Muscle of leg (tissue), 11 donors: ENCODE data around the gene ATG9A. TPM values are rescaled to one million over a fixed set of nuclear protein-coding genes. Genes with fewer than 3 reads are reported as not detected.
"Not testable (repeated sequence)": the region's sequence is repeated elsewhere in the genome, so short reads cannot be mapped to it uniquely, and the experiment has no call there.

Experiments
- DNase-seq: peaks from one replicate; pipeline ENCODE4 v3.0.0; 2013
- H3K27ac ChIP-seq: one replicate; pipeline ENCODE4 v1.5.1; 2013; ENCODE audit warnings: mild to moderate bottlenecking, low read length, control low read depth
- H3K27me3 ChIP-seq: one replicate; pipeline ENCODE4 v1.6.1; 2013; ENCODE audit warnings: low read length; ENCODE audit not compliant: control insufficient read depth, insufficient read depth
- H3K36me3 ChIP-seq: one replicate; pipeline ENCODE4 v1.6.1; 2013; ENCODE audit warnings: low read length; ENCODE audit not compliant: control insufficient read depth, insufficient read depth
- H3K4me1 ChIP-seq: one replicate; pipeline ENCODE4 v1.6.1; 2013; ENCODE audit warnings: low read length; ENCODE audit not compliant: control insufficient read depth, insufficient read depth
- H3K4me3 ChIP-seq: one replicate; pipeline ENCODE4 v1.5.1; 2013; ENCODE audit warnings: low read length, control low read depth
- H3K9me3 ChIP-seq: replicated peaks from 2 replicates; pipeline ENCODE4 v1.6.1; 2013; ENCODE audit warnings: low read depth, low read length; ENCODE audit not compliant: control insufficient read depth
- WGBS: methylation state at CpG from one replicate; pipeline ENCODE4 v1.1.5; 2013; ENCODE audit warnings: missing lambda C conversion rate; ENCODE audit not compliant: insufficient coverage; 5-methylcytosine and 5-hydroxymethylcytosine counted together
- polyA plus RNA-seq, 8 donors: library from polyadenylated mRNA; unstranded; fragments of 120-200 nt; gene quantifications; one replicate each; pipeline versions ENCODE4 v1.2.1 to v1.2.3, GENCODE V29; 2013; ENCODE audit warnings: inconsistent platforms in 1 of 8, low replicate concordance in 1 of 8; ENCODE audit not compliant: insufficient read length in 8 of 8, insufficient read depth in 1 of 8
- total RNA-seq: library from RNA; stranded (reverse); fragments of 120-200 nt; gene quantifications from one replicate; pipeline ENCODE4 v1.2.4, GENCODE V29; 2013

Gene ATG9A
- total and polyA plus RNA-seq, 9 donors = 13.7 to 35.1 (median 32.0) TPM

- Histone ChIP-seq H3K27me3 (no peaks in the 10 kb centered on the region), H3K27ac (peak overlapping the region; percentile 99), H3K9me3 (no peaks in the 10 kb centered on the region), H3K4me3 (no peak overlapping the region), H3K36me3 (peaks cover 43% of the 10 kb centered on the region), H3K4me1 (peaks cover 22% of the 10 kb centered on the region)
- 68% methylated on average over 9 of the region's 17 CpGs for WGBS
- peak; percentile 53 for DNase-seq
These were observed 21.3 kb downstream of the ATG9A start for GRCh38 chr2:219207884-219208740.

- no peaks in the 10 kb centered on the region for H3K27me3 ChIP-seq
- H3K9me3 ChIP-seq = no peaks in the 10 kb centered on the region
- peak overlapping the region; percentile 99 for H3K27ac ChIP-seq
- H3K36me3 ChIP-seq = peaks cover 35% of the 10 kb centered on the region
- peaks cover 22% of the 10 kb centered on the region for H3K4me1 ChIP-seq
- WGBS = 11% methylated on average over 15 of the region's 22 CpGs
- no peak for DNase-seq
- peak overlapping the region; percentile 77 for H3K4me3 ChIP-seq
These were observed 22.1 kb downstream of the ATG9A start for GRCh38 chr2:219207134-219207883.

- Histone ChIP-seq H3K9me3 (no peaks in the 10 kb centered on the region), H3K27ac (peak within 1 kb of the TSS; percentile 99), H3K27me3 (no peaks in the 10 kb centered on the region), H3K4me1 (peaks cover 22% of the 10 kb centered on the region), H3K4me3 (peak within 1 kb of the TSS; percentile 77), H3K36me3 (peaks cover 35% of the 10 kb centered on the region)
- peak; percentile 98 for DNase-seq
- under 1% methylated on average over 61 of the region's 76 CpGs for WGBS
These were observed 22.9 kb downstream of the ATG9A start, which contains the start of gene ZFAND2B for GRCh38 chr2:219206328-219207133. Gene ZFAND2B, plus strand, starts transcription at chr2:219206782. Its CDS starts 206 bp downstream, at chr2:219206988.

- no peak for DNase-seq
- no peaks in the 10 kb centered on the region for H3K9me3 ChIP-seq
- H3K36me3 ChIP-seq = peaks cover 31% of the 10 kb centered on the region
- H3K27ac ChIP-seq = peak overlapping the region; percentile 99
- peaks cover 22% of the 10 kb centered on the region for H3K4me1 ChIP-seq
- no peaks in the 10 kb centered on the region for H3K27me3 ChIP-seq
- H3K4me3 ChIP-seq = peak overlapping the region; percentile 73
- 18% methylated on average over 6 of the region's 7 CpGs for WGBS
These were observed 23.5 kb downstream of the ATG9A start for GRCh38 chr2:219205981-219206327.

GRCh38 chr2:219205165-219205538 is 24.3 kb downstream of the ATG9A start:
- no peaks in the 10 kb centered on the region for H3K9me3 ChIP-seq
- peaks cover 22% of the 10 kb centered on the region for H3K4me1 ChIP-seq
- DNase-seq = no peak
- no peaks in the 10 kb centered on the region for H3K27me3 ChIP-seq
- no peak overlapping the region for H3K27ac ChIP-seq
- no CpG with 5 or more reads among the region's 5 CpGs for WGBS
- H3K4me3 ChIP-seq = no peak overlapping the region
- peaks cover 24% of the 10 kb centered on the region for H3K36me3 ChIP-seq

- no peak for DNase-seq
- no peak overlapping the region for H3K4me3 ChIP-seq
- H3K27me3 ChIP-seq = no peaks in the 10 kb centered on the region
- no CpG with 5 or more reads among the region's 7 CpGs for WGBS
- peaks cover 22% of the 10 kb centered on the region for H3K4me1 ChIP-seq
- no peaks in the 10 kb centered on the region for H3K9me3 ChIP-seq
- peaks cover 19% of the 10 kb centered on the region for H3K36me3 ChIP-seq
- H3K27ac ChIP-seq = no peak overlapping the region
These were observed 24.8 kb downstream of the ATG9A start for GRCh38 chr2:219204425-219205164.

- not testable (repeated sequence) for H3K4me3 ChIP-seq, H3K27me3 ChIP-seq, H3K27ac ChIP-seq, H3K4me1 ChIP-seq, H3K9me3 ChIP-seq, DNase-seq, H3K36me3 ChIP-seq
- 92% methylated on average over 12 of the region's 21 CpGs for WGBS
These were observed 28.1 kb downstream of the ATG9A start for GRCh38 chr2:219201331-219201730.

GRCh38 chr2:219200502-219201326 is 28.7 kb downstream of the ATG9A start:
- H3K4me3 ChIP-seq, H3K27ac ChIP-seq, H3K9me3 ChIP-seq, H3K36me3 ChIP-seq, DNase-seq, H3K27me3 ChIP-seq, H3K4me1 ChIP-seq: not testable (repeated sequence)
- WGBS = 72% methylated on average over 17 of the region's 26 CpGs
